H1 (cell line): Measurements from ENCODE around the gene PSMB11. TPM values are rescaled to one million over a fixed set of nuclear protein-coding genes. Genes with fewer than 3 reads are reported as not detected.
A peak's percentile ranks its signal among the peaks of the same experiment; 100 is the strongest.

Experiments
- CTCF ChIA-PET: fragments of 300-600 bp; sonication (Branson Sonifier 250); formaldehyde crosslinking; loops from one replicate; lab custom pipeline; 2021; ENCODE audit not compliant: partially characterized antibody; lab: Charles Lee
- POLR2A ChIA-PET: fragments of 300-600 bp; sonication (Branson Sonifier 250); formaldehyde crosslinking; loops from one replicate; lab custom pipeline; 2021; ENCODE audit warnings: inconsistent platforms; ENCODE audit not compliant: partially characterized antibody; lab: Charles Lee
- DNase-seq, 2 experiments: peaks; one replicate each; pipeline versions ENCODE4 v3.0.0 to v3.0.0-alpha.2; 2010 to 2022; ENCODE audit warnings: low spot score in 2 of 2, low read depth in 1 of 2, mixed read lengths in 1 of 2
- FAIRE-seq: peaks from 2 replicates; lab custom pipeline; 2011; peaks lifted over from hg19 to GRCh38; lab: Jason Lieb, UNC
- H2AFZ ChIP-seq: 2 replicates; pipeline ENCODE4 v1.8.1; 2012; ENCODE audit warnings: low read length, inconsistent platforms
- H2AK5ac ChIP-seq: 2 replicates; pipeline ENCODE4 v1.6.1; 2013; ENCODE audit warnings: low read depth, low read length
- H2BK120ac ChIP-seq: replicated peaks from 2 replicates; pipeline ENCODE3; 2013; ENCODE audit warnings: low read depth, low read length, inconsistent platforms
- H2BK12ac ChIP-seq: 2 replicates; pipeline ENCODE4 v1.6.1; 2013; ENCODE audit warnings: low read depth, low read length
- H2BK15ac ChIP-seq: 2 replicates; pipeline ENCODE4 v1.6.1; 2013; ENCODE audit warnings: low read length
- H2BK20ac ChIP-seq: 2 replicates; pipeline ENCODE4 v1.6.1; 2013; ENCODE audit warnings: low read length
- H2BK5ac ChIP-seq: 2 replicates; pipeline ENCODE4 v1.6.1; 2013; ENCODE audit warnings: low read depth, low read length
- H3K14ac ChIP-seq: 2 replicates; pipeline ENCODE4 v1.6.1; 2013; ENCODE audit warnings: inconsistent platforms; ENCODE audit not compliant: insufficient read length
- H3K18ac ChIP-seq: 2 replicates; pipeline ENCODE4 v1.6.1; 2013; ENCODE audit warnings: low read length; ENCODE audit errors: extremely low read depth
- H3K23ac ChIP-seq: 2 replicates; pipeline ENCODE4 v1.6.1; 2013; ENCODE audit warnings: inconsistent platforms; ENCODE audit not compliant: insufficient read length
- H3K23me2 ChIP-seq: 2 replicates; pipeline ENCODE4 v1.6.1; 2013; ENCODE audit warnings: low read depth, low read length
- H3K27ac ChIP-seq: 2 replicates; pipeline ENCODE4 v1.6.1; 2011; ENCODE audit warnings: low read depth, low read length, inconsistent platforms
- H3K27me3 ChIP-seq, 4 experiments: replicated peaks in 1 of 4; 1 replicate in 1 of 4; 2 replicates in 3 of 4; pipeline versions ENCODE4 v1.6.1 to v1.8.1; 2011 to 2013; ENCODE audit warnings: low read length in 3 of 4, mild to moderate bottlenecking in 3 of 4, inconsistent platforms in 2 of 4, mixed read lengths in 2 of 4, moderate library complexity in 1 of 4; ENCODE audit not compliant: control insufficient read depth in 3 of 4, insufficient read depth in 3 of 4; ENCODE audit errors: extremely low read depth in 1 of 4
- H3K36me3 ChIP-seq, 4 experiments: 2 replicates each; pipeline versions ENCODE4 v1.6.1 to v1.8.1; 2011 to 2013; ENCODE audit warnings: mild to moderate bottlenecking in 4 of 4, low read length in 3 of 4, moderate library complexity in 2 of 4, control low read depth in 1 of 4, inconsistent platforms in 1 of 4; ENCODE audit not compliant: insufficient read depth in 4 of 4, control insufficient read depth in 2 of 4
- H3K4ac ChIP-seq: replicated peaks from 2 replicates; pipeline ENCODE3; 2013; ENCODE audit warnings: low read length, low read depth, mixed read lengths, inconsistent platforms; ENCODE audit not compliant: insufficient read length
- H3K4me1 ChIP-seq, 4 experiments: replicated peaks in 1 of 4; 1 replicate in 1 of 4; 2 replicates in 3 of 4; pipeline versions ENCODE4 v1.6.1 to v1.8.1; 2011 to 2013; ENCODE audit warnings: low read length in 3 of 4, inconsistent platforms in 2 of 4, mixed read lengths in 1 of 4; ENCODE audit not compliant: insufficient read depth in 4 of 4, control insufficient read depth in 3 of 4
- H3K4me2 ChIP-seq, 2 experiments: 2 replicates each; pipeline versions ENCODE4 v1.6.1 to v1.8.1; 2011 to 2013; ENCODE audit warnings: low read depth in 2 of 2, low read length in 2 of 2, control low read depth in 1 of 2, inconsistent platforms in 1 of 2, mild to moderate bottlenecking in 1 of 2; ENCODE audit not compliant: insufficient read depth in 1 of 2
- H3K4me3 ChIP-seq, 4 experiments: fragments of 200-600, 300-600 bp in 1 of 4; sonication (generic), shearing (Covaris generic), sonication (Bioruptor Twin) in 1 of 4; 2 replicates each; pipeline versions ENCODE4 v1.5.1 to v1.8.1; 2011 to 2016; ENCODE audit warnings: low read length in 4 of 4, low read depth in 3 of 4, control low read depth in 2 of 4, inconsistent platforms in 2 of 4, mild to moderate bottlenecking in 2 of 4, mixed read lengths in 1 of 4, moderate library complexity in 1 of 4; ENCODE audit not compliant: insufficient read depth in 2 of 4; ENCODE audit errors: extremely low read depth in 1 of 4
- H3K56ac ChIP-seq: replicated peaks from 2 replicates; pipeline ENCODE3; 2013; ENCODE audit warnings: low read depth, mild to moderate bottlenecking, mixed read lengths, low read length, inconsistent platforms; ENCODE audit not compliant: insufficient read length
- H3K79me1 ChIP-seq: 2 replicates; pipeline ENCODE4 v1.6.1; 2013; ENCODE audit warnings: low read depth, low read length, control low read depth
- H3K79me2 ChIP-seq, 2 experiments: 2 replicates each; pipeline versions ENCODE4 v1.6.1 to v1.8.1; 2012 to 2013; ENCODE audit warnings: low read length in 2 of 2, mild to moderate bottlenecking in 2 of 2, inconsistent platforms in 1 of 2; ENCODE audit not compliant: insufficient read depth in 2 of 2, control insufficient read depth in 1 of 2
- H3K9ac ChIP-seq, 4 experiments: replicated peaks in 1 of 4; 1 replicate in 1 of 4; 2 replicates in 3 of 4; pipeline versions ENCODE4 v1.6.1 to v1.8.1; 2011 to 2013; ENCODE audit warnings: low read depth in 3 of 4, low read length in 3 of 4, control low read depth in 2 of 4, mild to moderate bottlenecking in 2 of 4, moderate library complexity in 2 of 4, inconsistent platforms in 1 of 4; ENCODE audit errors: extremely low read depth in 1 of 4
- H3K9me3 ChIP-seq, 2 experiments: 2 replicates each; pipeline versions ENCODE4 v1.6.1 to v1.8.1; 2012 to 2013; ENCODE audit warnings: mild to moderate bottlenecking in 2 of 2, moderate library complexity in 2 of 2, control low read depth in 1 of 2, inconsistent platforms in 1 of 2, low read depth in 1 of 2, low read length in 1 of 2, mixed read lengths in 1 of 2; ENCODE audit not compliant: insufficient read depth in 2 of 2
- H4K20me1 ChIP-seq, 2 experiments: replicated peaks in 1 of 2; 2 replicates each; pipeline versions ENCODE3 to v1.8.1; 2011 to 2013; ENCODE audit warnings: inconsistent platforms in 2 of 2, low read length in 2 of 2, mild to moderate bottlenecking in 1 of 2; ENCODE audit not compliant: insufficient read depth in 2 of 2, control insufficient read depth in 1 of 2
- H4K5ac ChIP-seq: 2 replicates; pipeline ENCODE4 v1.6.1; 2013; ENCODE audit warnings: low read length, low read depth, mixed read lengths, inconsistent platforms; ENCODE audit not compliant: insufficient read length
- H4K8ac ChIP-seq: 2 replicates; pipeline ENCODE4 v1.8.0; 2013; ENCODE audit warnings: mild to moderate bottlenecking, moderate library complexity, low read length, inconsistent platforms; ENCODE audit not compliant: insufficient read depth; ENCODE audit errors: extremely low read depth
- H4K91ac ChIP-seq: replicated peaks from 2 replicates; pipeline ENCODE3; 2013; ENCODE audit warnings: low read length, mixed read lengths, inconsistent platforms; ENCODE audit not compliant: insufficient read length
- JUND ChIP-seq: IDR thresholded peaks from 2 replicates; pipeline ENCODE4 v1.6.1; 2011; ENCODE audit warnings: mild to moderate bottlenecking, improper control_type of control experiment, low read length
- RAD21 ChIP-seq, 2 experiments: IDR thresholded peaks in 1 of 2; conservative IDR thresholded peaks in 1 of 2; 2 replicates each; pipeline ENCODE4 v1.6.1; 2011; ENCODE audit warnings: low read depth in 2 of 2, low read length in 2 of 2, improper control_type of control experiment in 1 of 2, inconsistent platforms in 1 of 2, mild to moderate bottlenecking in 1 of 2, moderate library complexity in 1 of 2
- WGBS, 2 experiments: shearing (Covaris generic) in 1 of 2; methylation state at CpG; one replicate each; pipeline versions ENCODE4 v1.1.6 to v1.1.7; 2013 to 2015; ENCODE audit warnings: low lambda C conversion rate in 2 of 2, mixed read lengths in 2 of 2, inconsistent platforms in 1 of 2, low coverage in 1 of 2, missing lambda C conversion rate in 1 of 2; ENCODE audit not compliant: insufficient replicate concordance in 2 of 2, insufficient coverage in 1 of 2, insufficient read length in 1 of 2; ENCODE audit errors: extremely low coverage in 1 of 2, missing lambda C conversion rate in 1 of 2; 5-methylcytosine and 5-hydroxymethylcytosine counted together
- polyA plus RNA-seq, 7 experiments: library from polyadenylated mRNA; depleted of rRNA in 3 of 7; stranded (reverse) in 5 of 7; unstranded in 2 of 7; fragments of >200 nt in 5 of 7; fragments of 200-250 nt in 2 of 7; gene quantifications; 1 replicate in 5 of 7; 2 replicates in 1 of 7; 4 replicates in 1 of 7; pipeline versions ENCODE4 v1.2.1 to v1.2.3, GENCODE V29; 2011 to 2013; ENCODE audit warnings: missing spikeins in 2 of 7, mixed read lengths in 2 of 7
- total RNA-seq: library from RNA; stranded (reverse); fragmentation: NEBNext Ultra II Directional; extraction: Animal tissue kit (Norgen Biotek cat#: 25700); gene quantifications from 2 replicates; pipeline ENCODE4 v1.2.1, GENCODE V29; 2021
- TF ChIP-seq, protein P1 (sequence below), 3 experiments: IDR thresholded peaks; 1 replicate in 2 of 3; 2 replicates in 1 of 3; pipeline versions ENCODE4 v1.5.1 to v1.6.1; 2011; ENCODE audit warnings: low read length in 3 of 3, mild to moderate bottlenecking in 3 of 3, inconsistent platforms in 2 of 3, low read depth in 1 of 3, moderate library complexity in 1 of 3; ENCODE audit not compliant: insufficient read depth in 1 of 3; ENCODE audit errors: control extremely low read depth in 1 of 3

Gene PSMB11
- total and polyA plus RNA-seq, 2 of the 8 experiments (the other 6 are each of a cell fraction or from before 2014, with no cell fraction given): not detected

- no peak overlapping the region for H4K91ac ChIP-seq
- no peaks in the 10 kb centered on the region for H3K9me3 ChIP-seq
- peaks cover 0 to 2% of the 10 kb centered on the region in 2 experiments for H4K20me1 ChIP-seq
- no peak for FAIRE-seq
- 83% methylated on average over 13 of the region's 14 CpGs; no CpG with 5 or more reads in 1 of the 2 experiments for WGBS, 2 experiments
- H2BK5ac ChIP-seq: no peak overlapping the region
- H2BK120ac ChIP-seq: no peak overlapping the region
- H2AK5ac ChIP-seq: no peak overlapping the region
- no peak overlapping the region for H2AFZ ChIP-seq
- no peak overlapping the region for H3K27ac ChIP-seq
- no peaks in the 10 kb centered on the region for H3K79me2 ChIP-seq
- H3K79me1 ChIP-seq: no peaks in the 10 kb centered on the region
- no peak overlapping the region; the same call in 1 of the 2 replicates for H4K8ac ChIP-seq
- H3K4me1 ChIP-seq: peaks cover 0 to 13% (median 5%) of the 10 kb centered on the region in 4 experiments; a peak in 5 of 7 replicates
- no peak overlapping the region for H3K4ac ChIP-seq
- no peak overlapping the region for H3K23ac ChIP-seq
- H3K9ac ChIP-seq: no peak overlapping the region
- H2BK12ac ChIP-seq: no peak overlapping the region
- no peak overlapping the region for H3K18ac ChIP-seq
- no peak overlapping the region for H3K56ac ChIP-seq
- ChIA-PET POLR2A (interaction anchor here (1.0 to 2.4 kb wide), 6 partner anchors 22 to 69 kb away, joined by 4 to 8 read pairs (median 5); partner anchors contain the start of gene AJUBA), CTCF (interaction anchor here (0.5 to 29.2 kb wide), 21 partner anchors 8 to 122 kb away, joined by 3 to 785 read pairs (median 5); partner anchors contain the start of genes AJUBA and PSMB11)
- H3K27me3 ChIP-seq: no peaks in the 10 kb centered on the region; a peak in 1 of 7 replicates
- H2BK20ac ChIP-seq: no peak overlapping the region
- H3K36me3 ChIP-seq: peaks cover 0 to 10% (median 3%) of the 10 kb centered on the region in 4 experiments; a peak in 5 of 8 replicates
- TF ChIP-seq JUND (no peak), RAD21 (IDR thresholded peaks at IDR 0.05 in 1 of 2, conservative IDR thresholded peaks at IDR 0.05 in 1 of 2; ENCODE audit: low read depth in 2 of 2, low read length in 2 of 2) (peak; percentile 76 to 82)
- TF ChIP-seq, protein P1, sequence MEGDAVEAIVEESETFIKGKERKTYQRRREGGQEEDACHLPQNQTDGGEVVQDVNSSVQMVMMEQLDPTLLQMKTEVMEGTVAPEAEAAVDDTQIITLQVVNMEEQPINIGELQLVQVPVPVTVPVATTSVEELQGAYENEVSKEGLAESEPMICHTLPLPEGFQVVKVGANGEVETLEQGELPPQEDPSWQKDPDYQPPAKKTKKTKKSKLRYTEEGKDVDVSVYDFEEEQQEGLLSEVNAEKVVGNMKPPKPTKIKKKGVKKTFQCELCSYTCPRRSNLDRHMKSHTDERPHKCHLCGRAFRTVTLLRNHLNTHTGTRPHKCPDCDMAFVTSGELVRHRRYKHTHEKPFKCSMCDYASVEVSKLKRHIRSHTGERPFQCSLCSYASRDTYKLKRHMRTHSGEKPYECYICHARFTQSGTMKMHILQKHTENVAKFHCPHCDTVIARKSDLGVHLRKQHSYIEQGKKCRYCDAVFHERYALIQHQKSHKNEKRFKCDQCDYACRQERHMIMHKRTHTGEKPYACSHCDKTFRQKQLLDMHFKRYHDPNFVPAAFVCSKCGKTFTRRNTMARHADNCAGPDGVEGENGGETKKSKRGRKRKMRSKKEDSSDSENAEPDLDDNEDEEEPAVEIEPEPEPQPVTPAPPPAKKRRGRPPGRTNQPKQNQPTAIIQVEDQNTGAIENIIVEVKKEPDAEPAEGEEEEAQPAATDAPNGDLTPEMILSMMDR (IDR thresholded peaks at IDR 0.05; ENCODE audit: control extremely low read depth in 1 of 3, insufficient read depth in 1 of 3, low read depth in 1 of 3, low read length in 3 of 3): peak; percentile 62 to 76 (median 66)
- H3K4me3 ChIP-seq: no peak overlapping the region
- no peak overlapping the region for H2BK15ac ChIP-seq
- peak in 1 of 2 experiments; percentile 62 for DNase-seq
- H3K14ac ChIP-seq: no peak overlapping the region
- H3K23me2 ChIP-seq: peaks cover 10% of the 10 kb centered on the region
- no peak overlapping the region for H3K4me2 ChIP-seq
- H4K5ac ChIP-seq: no peak overlapping the region
Observed at GRCh38 chr14:23052182-23052623, 10.2 kb downstream of the PSMB11 start.
